ENCODE results near the gene OMP.

OMP gene

GRCh38 chr11:77064648-77065217 is 37.9 kb upstream of the OMP start:
- H3K4me3 ChIP-seq (ENCODE audit: low read depth, low read length): no peak overlapping the region
- TF ChIP-seq CTCF (IDR thresholded peaks at IDR 0.05; ENCODE audit: borderline replicate concordance, insufficient read depth, low read depth, low read length): no peak

- H3K4me3 ChIP-seq (ENCODE audit: low read depth, low read length): peak overlapping the region; percentile 60
- TF ChIP-seq CTCF (IDR thresholded peaks at IDR 0.05; ENCODE audit: borderline replicate concordance, insufficient read depth, low read depth, low read length): no peak
Observed at GRCh38 chr11:77065878-77066228, 36.8 kb upstream of the OMP start.

- H3K4me3 ChIP-seq (ENCODE audit: low read depth, low read length): peak within 1 kb of the TSS; percentile 60
- TF ChIP-seq CTCF (IDR thresholded peaks at IDR 0.05; ENCODE audit: borderline replicate concordance, insufficient read depth, low read depth, low read length): peak; percentile 34
Observed at GRCh38 chr11:77066229-77067042, 36.2 kb upstream of the OMP start, which contains the start of gene CAPN5. Gene CAPN5, plus strand, starts transcription at chr11:77066971. Its CDS starts 17,916 bp downstream, at chr11:77084887.

GRCh38 chr11:77067861-77068443 is 34.7 kb upstream of the OMP start:
- TF ChIP-seq CTCF (IDR thresholded peaks at IDR 0.05; ENCODE audit: borderline replicate concordance, insufficient read depth, low read depth, low read length): no peak
- H3K4me3 ChIP-seq (ENCODE audit: low read depth, low read length): no peak overlapping the region

GRCh38 chr11:77068457-77069335 is 33.9 kb upstream of the OMP start:
- no peak overlapping the region for H3K4me3 ChIP-seq (ENCODE audit: low read depth, low read length)
- no peak for TF ChIP-seq CTCF (IDR thresholded peaks at IDR 0.05; ENCODE audit: borderline replicate concordance, insufficient read depth, low read depth, low read length)

GRCh38 chr11:77069336-77069968 is 33.2 kb upstream of the OMP start:
- no peak for TF ChIP-seq CTCF (IDR thresholded peaks at IDR 0.05; ENCODE audit: borderline replicate concordance, insufficient read depth, low read depth, low read length)
- H3K4me3 ChIP-seq (ENCODE audit: low read depth, low read length): no peak overlapping the region
